H9 (cell line): ENCODE measurements around the gene GARNL3. TPM values are rescaled to one million over a fixed set of nuclear protein-coding genes. Genes with fewer than 3 reads are reported as not detected.

Experiments used
- DNase-seq: peaks from one replicate; pipeline ENCODE4 v3.0.0-alpha.2; 2017
- H2AFZ ChIP-seq: one replicate; pipeline ENCODE4 v1.6.1; 2013; ENCODE audit warnings: mild to moderate bottlenecking, low read length, control low read depth, moderate library complexity
- H2AK5ac ChIP-seq: 2 replicates; pipeline ENCODE4 v1.6.1; 2013; ENCODE audit warnings: low read length, control low read depth, mixed read lengths; ENCODE audit not compliant: insufficient read length
- H2BK120ac ChIP-seq: one replicate; pipeline ENCODE4 v1.6.1; 2013; ENCODE audit warnings: low read depth, mild to moderate bottlenecking, low read length, control low read depth, inconsistent platforms; ENCODE audit not compliant: poor library complexity, severe bottlenecking
- H2BK12ac ChIP-seq: 2 replicates; pipeline ENCODE4 v1.6.1; 2013; ENCODE audit warnings: low read length, control low read depth, mixed read lengths, low read depth; ENCODE audit not compliant: insufficient read length
- H2BK15ac ChIP-seq: 2 replicates; pipeline ENCODE4 v1.6.1; 2013; ENCODE audit warnings: low read depth, low read length, control low read depth
- H2BK20ac ChIP-seq: one replicate; pipeline ENCODE4 v1.6.1; 2013; ENCODE audit warnings: low read depth, mild to moderate bottlenecking, low read length, control low read depth, inconsistent platforms; ENCODE audit not compliant: poor library complexity, severe bottlenecking
- H2BK5ac ChIP-seq: 2 replicates; pipeline ENCODE4 v1.6.1; 2013; ENCODE audit warnings: low read length, control low read depth, mixed read lengths; ENCODE audit not compliant: insufficient read length
- H3K14ac ChIP-seq: 2 replicates; pipeline ENCODE4 v1.6.1; 2013; ENCODE audit warnings: low read length, control low read depth; ENCODE audit not compliant: insufficient read depth
- H3K18ac ChIP-seq: 2 replicates; pipeline ENCODE4 v1.6.1; 2013; ENCODE audit warnings: low read depth, mild to moderate bottlenecking, mixed read lengths, low read length, control low read depth; ENCODE audit not compliant: insufficient read length
- H3K23ac ChIP-seq: 2 replicates; pipeline ENCODE4 v1.6.1; 2013; ENCODE audit warnings: low read length, control low read depth, mixed read lengths, low read depth; ENCODE audit not compliant: insufficient read length
- H3K23me2 ChIP-seq: 2 replicates; pipeline ENCODE4 v1.6.1; 2013; ENCODE audit warnings: low read depth, mild to moderate bottlenecking, mixed read lengths, low read length, control low read depth; ENCODE audit not compliant: insufficient read length, poor library complexity, severe bottlenecking
- H3K27ac ChIP-seq: 2 replicates; pipeline ENCODE4 v1.5.1; 2013; ENCODE audit warnings: low read length, control low read depth, mixed read lengths, low read depth; ENCODE audit not compliant: insufficient read length
- H3K27me3 ChIP-seq: 2 replicates; pipeline ENCODE4 v1.6.1; 2013; ENCODE audit warnings: low read length, control low read depth, inconsistent platforms; ENCODE audit not compliant: insufficient read depth
- H3K4ac ChIP-seq: 2 replicates; pipeline ENCODE4 v1.6.1; 2013; ENCODE audit warnings: low read depth, mild to moderate bottlenecking, control low read depth, inconsistent platforms, low read length, moderate library complexity
- H3K4me1 ChIP-seq: 2 replicates; pipeline ENCODE4 v1.6.1; 2013; ENCODE audit warnings: low read length, control low read depth, inconsistent platforms; ENCODE audit not compliant: insufficient read depth
- H3K4me2 ChIP-seq: 2 replicates; pipeline ENCODE4 v1.6.1; 2013; ENCODE audit warnings: low read length, control low read depth, mixed read lengths; ENCODE audit not compliant: insufficient read length, insufficient read depth
- H3K56ac ChIP-seq: 2 replicates; pipeline ENCODE4 v1.6.1; 2013; ENCODE audit warnings: low read depth, mild to moderate bottlenecking, mixed read lengths, low read length, control low read depth; ENCODE audit not compliant: insufficient read length
- H3K79me1 ChIP-seq: 2 replicates; pipeline ENCODE4 v1.6.1; 2013; ENCODE audit warnings: low read depth, mild to moderate bottlenecking, moderate library complexity, low read length, control low read depth, inconsistent platforms; ENCODE audit not compliant: insufficient read depth, poor library complexity, severe bottlenecking
- H3K79me2 ChIP-seq: 2 replicates; pipeline ENCODE4 v1.6.1; 2013; ENCODE audit warnings: low read length, control low read depth, inconsistent platforms; ENCODE audit not compliant: insufficient read depth
- H3K9ac ChIP-seq: 2 replicates; pipeline ENCODE4 v1.6.1; 2013; ENCODE audit warnings: low read length, control low read depth, mixed read lengths; ENCODE audit not compliant: insufficient read length; ENCODE audit errors: extremely low read depth
- H3K9me3 ChIP-seq: one replicate; pipeline ENCODE4 v1.6.1; 2013; ENCODE audit warnings: low read depth, low read length, inconsistent platforms; ENCODE audit not compliant: control insufficient read depth
- H3T11ph ChIP-seq: one replicate; pipeline ENCODE4 v1.6.1; 2013; ENCODE audit warnings: mild to moderate bottlenecking, low read length, control low read depth, inconsistent platforms
- H4K20me1 ChIP-seq: one replicate; pipeline ENCODE4 v1.6.1; 2013; ENCODE audit not compliant: control insufficient read depth, insufficient read length, insufficient read depth
- H4K5ac ChIP-seq: 2 replicates; pipeline ENCODE4 v1.6.1; 2013; ENCODE audit warnings: low read depth, mild to moderate bottlenecking, mixed read lengths, low read length, control low read depth; ENCODE audit not compliant: insufficient read length
- H4K8ac ChIP-seq: replicated peaks from 2 replicates; pipeline ENCODE4 v1.6.1; 2013; ENCODE audit warnings: low read length, control low read depth, mixed read lengths, low read depth; ENCODE audit not compliant: insufficient read length
- H4K91ac ChIP-seq: 2 replicates; pipeline ENCODE4 v1.6.1; 2013; ENCODE audit warnings: low read depth, mild to moderate bottlenecking, moderate library complexity, mixed read lengths, low read length, control low read depth; ENCODE audit not compliant: insufficient read length
- H3K27ac Mint-ChIP-seq, 3 experiments: 2 replicates in 2 of 3; 3 replicates in 1 of 3; pipeline ENCODE4 v1.8.0; 2020 to 2021; ENCODE audit warnings: mixed read lengths in 3 of 3, mild to moderate bottlenecking in 1 of 3, moderate library complexity in 1 of 3
- H3K27me3 Mint-ChIP-seq: 2 replicates; pipeline ENCODE4 v1.8.0; 2021; ENCODE audit warnings: low read depth, mild to moderate bottlenecking, moderate library complexity, mixed read lengths
- H3K36me3 Mint-ChIP-seq, 3 experiments: 2 replicates in 2 of 3; 3 replicates in 1 of 3; pipeline ENCODE4 v1.8.0; 2020 to 2021; ENCODE audit warnings: low read depth in 3 of 3, mixed read lengths in 3 of 3; ENCODE audit not compliant: insufficient read depth in 1 of 3
- H3K4me1 Mint-ChIP-seq, 2 experiments: 2 replicates each; pipeline ENCODE4 v1.8.0; 2020; ENCODE audit warnings: mixed read lengths in 2 of 2
- H3K4me3 Mint-ChIP-seq, 2 experiments: 2 replicates in 1 of 2; 3 replicates in 1 of 2; pipeline ENCODE4 v1.8.0; 2020 to 2021; ENCODE audit warnings: mild to moderate bottlenecking in 2 of 2, mixed read lengths in 2 of 2, moderate library complexity in 1 of 2
- H3K9me3 Mint-ChIP-seq, 2 experiments: 2 replicates in 1 of 2; 3 replicates in 1 of 2; pipeline ENCODE4 v1.8.0; 2020; ENCODE audit warnings: mild to moderate bottlenecking in 2 of 2, mixed read lengths in 2 of 2, moderate library complexity in 1 of 2
- CTCF ChIP-seq: fragments of 200-600 bp; sonication (generic); conservative IDR thresholded peaks from 3 replicates; pipeline ENCODE4 v1.8.0; 2021; ENCODE audit warnings: antibody characterized with exemption, mild to moderate bottlenecking
- WGBS: extraction: QIAGEN DNeasy Blood & Tissue Kit; methylation state at CpG from one replicate; pipeline ENCODE4 v1.1.7; 2013; ENCODE audit warnings: missing lambda C conversion rate, low lambda C conversion rate, mixed read lengths; ENCODE audit not compliant: insufficient read length; ENCODE audit errors: extremely low coverage; 5-methylcytosine and 5-hydroxymethylcytosine counted together
- total RNA-seq: library from RNA; stranded (reverse); gene quantifications from 2 replicates; pipeline ENCODE4 v1.2.1, GENCODE V29; 2021

GARNL3 gene
- total RNA-seq, 1 experiment from 2014 or later, result 8.7 TPM

GRCh38 chr9:127396808-127397645 lies 132.5 kb downstream of the GARNL3 start, which contains the start of gene SLC2A8:
Gene SLC2A8 (plus strand): TSS chr9:127397169. CDS start chr9:127397231, 62 bp downstream.
- no peak within 1 kb of the TSS for H2BK20ac ChIP-seq
- H3K4ac ChIP-seq, result no peak within 1 kb of the TSS
- Mint-ChIP-seq H3K27me3 (peaks cover 11% of the 10 kb centered on the region), H3K27ac (peak within 1 kb of the TSS; percentile 63 to 93 (median 92); a peak in 5 of 7 replicates), H3K9me3 (no peaks in the 10 kb centered on the region), H3K4me1 (peaks cover 17 to 28% of the 10 kb centered on the region in 2 experiments), H3K4me3 (peak within 1 kb of the TSS; percentile 73 to 87), H3K36me3 (peaks cover 1 to 12% (median 7%) of the 10 kb centered on the region in 3 experiments; a peak in 5 of 7 replicates)
- no peak within 1 kb of the TSS for H2AFZ ChIP-seq
- H2BK5ac ChIP-seq, result no peak within 1 kb of the TSS
- DNase-seq, result peak; percentile 100
- H3K27me3 ChIP-seq, result no peaks in the 10 kb centered on the region
- no peaks in the 10 kb centered on the region for H3K4me1 ChIP-seq
- H4K8ac ChIP-seq, result no peak within 1 kb of the TSS
- no peaks in the 10 kb centered on the region for H4K20me1 ChIP-seq
- H2BK15ac ChIP-seq, result no peak within 1 kb of the TSS; the same call in 1 of the 2 replicates
- H3K56ac ChIP-seq, result no peak within 1 kb of the TSS
- H3T11ph ChIP-seq, result no peak within 1 kb of the TSS
- no peak within 1 kb of the TSS for H3K23ac ChIP-seq
- H3K9me3 ChIP-seq, result no peaks in the 10 kb centered on the region
- peak within 1 kb of the TSS; percentile 78 for H3K4me2 ChIP-seq
- no peak within 1 kb of the TSS for H4K91ac ChIP-seq
- no peak within 1 kb of the TSS for H2BK12ac ChIP-seq
- H3K14ac ChIP-seq, result peak within 1 kb of the TSS; percentile 28; the same call in 1 of the 2 replicates
- no peak within 1 kb of the TSS for H3K27ac ChIP-seq
- H3K18ac ChIP-seq, result peak within 1 kb of the TSS; percentile 41
- no CpG with 5 or more reads among the region's 87 CpGs for WGBS
- peaks cover 11% of the 10 kb centered on the region for H3K23me2 ChIP-seq
- no peak within 1 kb of the TSS for H4K5ac ChIP-seq
- H3K79me1 ChIP-seq, result no peaks in the 10 kb centered on the region
- peak; percentile 31; the same call in 1 of the 3 replicates for TF ChIP-seq CTCF
- no peak within 1 kb of the TSS for H2BK120ac ChIP-seq
- no peak within 1 kb of the TSS for H2AK5ac ChIP-seq
- no peaks in the 10 kb centered on the region for H3K79me2 ChIP-seq
- H3K9ac ChIP-seq, result peak within 1 kb of the TSS; percentile 42
